Kidney (tissue), 14 donors: ENCODE measurements around the gene OBP2A. TPM values are rescaled to one million over a fixed set of nuclear protein-coding genes. Genes with fewer than 3 reads are reported as not detected.

Experiments used
- DNase-seq, 5 donors: peaks; one replicate each; pipeline ENCODE4 v3.0.0-alpha.2; 2013 to 2020
- FAIRE-seq: peaks from 2 replicates; lab custom pipeline; 2012; peaks lifted over from hg19 to GRCh38; lab: Jason Lieb, UNC
- H3K27ac ChIP-seq, 2 donors: one replicate each; pipeline ENCODE4 v1.7.0; 2013; ENCODE audit warnings: low read depth in 2 of 2, low read length in 2 of 2, inconsistent platforms in 1 of 2
- H3K27me3 ChIP-seq: one replicate; pipeline ENCODE4 v1.7.1; 2013; ENCODE audit warnings: low read length, inconsistent platforms; ENCODE audit not compliant: control insufficient read depth, insufficient read depth
- H3K36me3 ChIP-seq, 3 donors: one replicate each; pipeline versions ENCODE4 v1.7.0 to v1.7.1; 2013; ENCODE audit warnings: low read length in 3 of 3, control low read depth in 1 of 3, inconsistent platforms in 1 of 3; ENCODE audit not compliant: insufficient read depth in 3 of 3, control insufficient read depth in 2 of 3
- H3K4me1 ChIP-seq, 3 donors: one replicate each; pipeline versions ENCODE4 v1.7.0 to v1.7.1; 2013; ENCODE audit warnings: low read length in 3 of 3, inconsistent platforms in 1 of 3, low read depth in 1 of 3; ENCODE audit not compliant: control insufficient read depth in 2 of 3, insufficient read depth in 2 of 3
- H3K4me3 ChIP-seq, 3 donors: one replicate each; pipeline versions ENCODE4 v1.7.0 to v1.8.1; 2013; ENCODE audit warnings: low read length in 3 of 3, control low read depth in 1 of 3, inconsistent platforms in 1 of 3
- H3K9ac ChIP-seq, 3 donors: one replicate each; pipeline versions ENCODE4 v1.7.0 to v1.7.1; 2013; ENCODE audit warnings: low read length in 3 of 3, control low read depth in 1 of 3, inconsistent platforms in 1 of 3
- H3K9me3 ChIP-seq, 3 donors: one replicate each; pipeline versions ENCODE4 v1.7.0 to v1.7.1; 2013; ENCODE audit warnings: low read length in 3 of 3, control low read depth in 1 of 3, inconsistent platforms in 1 of 3; ENCODE audit not compliant: control insufficient read depth in 2 of 3, insufficient read depth in 1 of 3
- intact Hi-C: fragments of 100-400 bp; cut with DNase I; formaldehyde crosslinking; loops from one replicate; pipeline ENCODE4 v1.11.1; 2022
- polyA plus RNA-seq: library from polyadenylated mRNA; stranded (reverse); fragments of 350-450 nt; fragmentation: Illumina TruSeq; extraction: RNeasy Lipid Tissue Mini Kit (QIAGEN cat#74804); gene quantifications from one replicate; pipeline ENCODE4 v1.2.3, GENCODE V29; 2014; ENCODE audit warnings: low read depth, low replicate concordance; ENCODE audit not compliant: insufficient read depth
- total RNA-seq: library from RNA; stranded (reverse); fragmentation: NEBNext Ultra II Directional; extraction: Animal tissue kit (Norgen Biotek cat#: 25700); gene quantifications from one replicate; pipeline ENCODE4 v1.2.1, GENCODE V29; 2021
- TF ChIP-seq, protein P1 (sequence below): IDR thresholded peaks from 3 replicates; pipeline ENCODE4 v1.5.1; 2012; ENCODE audit warnings: mild to moderate bottlenecking, moderate library complexity, borderline replicate concordance; ENCODE audit not compliant: insufficient read depth; ENCODE audit errors: extremely low read depth
- donor health status: control.
- donor health status: control.
- donor health status: control.
- donor health status: control.
- donor health status: control.
- donor health status: DM: yes; HTN: yes; CAD: no.
- donor health status: Normal renal cell carcinoma (clear cell type).

OBP2A gene
- total and polyA plus RNA-seq, 2 donors from 2014 or later: not detected

DNA sequence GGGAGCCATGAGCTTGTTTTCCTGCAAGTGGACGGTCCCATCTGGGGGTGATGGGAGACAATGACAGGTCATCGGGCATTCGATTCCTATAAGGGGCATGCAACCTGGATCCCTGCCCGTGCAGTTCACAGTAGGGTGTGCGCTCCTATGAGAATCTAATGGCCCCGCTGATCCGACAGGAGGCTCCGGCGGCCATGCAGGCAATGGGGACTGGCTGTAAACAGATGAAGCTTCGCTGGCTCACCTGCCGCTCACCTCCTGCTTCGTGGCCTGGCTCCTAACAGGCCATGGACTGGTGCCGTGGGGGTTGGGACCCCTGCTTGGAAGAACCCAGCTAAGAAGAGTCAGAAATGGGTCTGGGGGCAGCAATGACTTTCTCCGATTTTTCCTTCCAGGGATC is 36.6 kb downstream of the OBP2A start:
- no peak overlapping the region for H3K27ac ChIP-seq
- H3K9ac ChIP-seq: no peak overlapping the region
- H3K4me3 ChIP-seq: no peak overlapping the region
- H3K4me1 ChIP-seq: no peaks in the 10 kb centered on the region
- intact Hi-C loops: no loop called here
- no peaks in the 10 kb centered on the region for H3K36me3 ChIP-seq
- DNase-seq (no peak), FAIRE-seq (no peak)
- TF ChIP-seq, protein P1, sequence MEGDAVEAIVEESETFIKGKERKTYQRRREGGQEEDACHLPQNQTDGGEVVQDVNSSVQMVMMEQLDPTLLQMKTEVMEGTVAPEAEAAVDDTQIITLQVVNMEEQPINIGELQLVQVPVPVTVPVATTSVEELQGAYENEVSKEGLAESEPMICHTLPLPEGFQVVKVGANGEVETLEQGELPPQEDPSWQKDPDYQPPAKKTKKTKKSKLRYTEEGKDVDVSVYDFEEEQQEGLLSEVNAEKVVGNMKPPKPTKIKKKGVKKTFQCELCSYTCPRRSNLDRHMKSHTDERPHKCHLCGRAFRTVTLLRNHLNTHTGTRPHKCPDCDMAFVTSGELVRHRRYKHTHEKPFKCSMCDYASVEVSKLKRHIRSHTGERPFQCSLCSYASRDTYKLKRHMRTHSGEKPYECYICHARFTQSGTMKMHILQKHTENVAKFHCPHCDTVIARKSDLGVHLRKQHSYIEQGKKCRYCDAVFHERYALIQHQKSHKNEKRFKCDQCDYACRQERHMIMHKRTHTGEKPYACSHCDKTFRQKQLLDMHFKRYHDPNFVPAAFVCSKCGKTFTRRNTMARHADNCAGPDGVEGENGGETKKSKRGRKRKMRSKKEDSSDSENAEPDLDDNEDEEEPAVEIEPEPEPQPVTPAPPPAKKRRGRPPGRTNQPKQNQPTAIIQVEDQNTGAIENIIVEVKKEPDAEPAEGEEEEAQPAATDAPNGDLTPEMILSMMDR: no peak
- no peaks in the 10 kb centered on the region for H3K27me3 ChIP-seq
- H3K9me3 ChIP-seq: no peaks in the 10 kb centered on the region

DNA sequence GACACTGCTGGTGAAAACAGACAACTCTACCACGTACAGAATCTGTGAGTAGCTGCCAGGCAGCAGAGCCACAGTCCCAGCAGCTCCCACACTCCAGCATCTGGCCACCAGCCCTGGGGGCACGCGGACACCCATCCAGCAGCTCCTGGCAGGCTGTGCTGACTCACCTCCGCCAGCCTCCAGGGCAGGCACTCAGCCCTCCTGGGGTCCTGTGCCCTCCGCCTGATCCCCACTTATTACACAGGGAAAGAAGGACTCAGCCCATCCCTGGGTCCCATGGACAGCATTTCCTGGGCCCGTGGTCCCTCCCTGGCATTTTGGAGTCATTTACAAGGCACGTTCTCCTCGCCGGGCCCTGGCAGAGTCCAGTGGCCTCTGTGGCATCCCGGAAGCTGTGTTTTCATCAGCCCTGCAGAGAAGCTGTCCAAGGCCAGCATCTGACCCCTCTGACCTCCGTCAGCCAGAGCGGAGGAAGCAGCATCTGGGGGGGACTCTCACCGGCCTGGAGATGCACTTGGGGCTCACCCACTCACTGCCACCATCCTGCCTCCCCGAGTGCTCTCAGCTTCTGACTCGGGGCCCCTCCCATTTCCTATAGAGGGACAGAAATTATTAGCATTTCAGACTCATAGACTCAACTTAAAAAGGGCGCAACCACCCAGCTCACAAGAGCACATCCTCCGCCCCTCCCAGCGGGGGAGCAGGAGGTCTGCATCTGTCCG is 37.2 kb downstream of the OBP2A start:
- TF ChIP-seq, protein P1: no peak
- H3K27me3 ChIP-seq: no peaks in the 10 kb centered on the region

DNA sequence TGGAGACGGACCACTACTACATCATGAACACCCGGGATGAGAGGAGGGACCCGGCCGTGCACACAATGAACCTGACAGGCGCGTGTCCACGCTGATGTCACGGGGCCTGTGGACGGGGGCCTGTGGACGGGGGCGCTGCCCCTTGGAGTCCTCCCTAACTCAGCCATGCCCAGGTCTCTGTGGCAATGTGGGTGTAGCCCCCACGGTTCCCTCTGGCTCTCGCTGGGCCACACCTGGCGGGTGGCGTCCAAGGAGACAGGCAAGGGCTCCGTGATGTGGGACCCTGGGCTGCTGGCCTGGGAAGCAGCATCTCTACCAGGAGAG is 37.7 kb downstream of the OBP2A start:
- DNase-seq (no peak), FAIRE-seq (no peak)
- no peaks in the 10 kb centered on the region for H3K9me3 ChIP-seq
- no peaks in the 10 kb centered on the region for H3K4me1 ChIP-seq
- intact Hi-C loops: no loop called here
- no peak overlapping the region for H3K27ac ChIP-seq
- TF ChIP-seq, protein P1: no peak
- H3K36me3 ChIP-seq: no peaks in the 10 kb centered on the region
- no peaks in the 10 kb centered on the region for H3K27me3 ChIP-seq
- H3K9ac ChIP-seq: no peak overlapping the region
- H3K4me3 ChIP-seq: no peak overlapping the region

More for the DNA sequence above, 37.2 kb downstream of the OBP2A start:
- no peak for DNase-seq
- intact Hi-C loops: no loop called here
- Histone ChIP-seq H3K9ac (no peak overlapping the region), H3K4me3 (no peak overlapping the region), H3K4me1 (no peaks in the 10 kb centered on the region), H3K9me3 (no peaks in the 10 kb centered on the region), H3K36me3 (no peaks in the 10 kb centered on the region), H3K27ac (no peak overlapping the region)
- FAIRE-seq: no peak

DNA sequence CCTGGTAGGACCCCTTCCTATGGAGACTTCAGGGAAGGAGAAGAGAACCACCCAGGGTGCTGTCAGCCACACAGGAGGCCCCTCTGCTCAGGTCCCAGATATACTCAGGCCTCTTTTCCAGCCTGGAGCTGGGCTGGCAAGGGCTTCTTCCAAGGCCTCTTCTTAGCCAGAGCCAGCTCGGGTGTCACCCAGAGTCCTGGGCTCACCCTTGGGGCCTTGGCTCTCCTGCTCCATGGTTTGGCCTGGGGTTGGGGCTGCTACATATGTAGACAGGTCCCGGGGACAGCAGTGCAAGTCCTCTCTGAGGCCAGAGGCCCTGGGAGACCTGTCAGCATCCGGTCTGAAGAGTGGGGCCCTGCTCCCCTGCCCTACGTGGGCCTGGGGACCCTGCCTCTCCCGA is 38.4 kb downstream of the OBP2A start:
- DNase-seq: no peak
- no peak for FAIRE-seq
- Histone ChIP-seq H3K4me3 (no peak overlapping the region), H3K9ac (no peak overlapping the region), H3K9me3 (no peaks in the 10 kb centered on the region), H3K27ac (no peak overlapping the region), H3K27me3 (no peaks in the 10 kb centered on the region), H3K36me3 (no peaks in the 10 kb centered on the region), H3K4me1 (no peaks in the 10 kb centered on the region)
- intact Hi-C loops: no loop called here
- TF ChIP-seq, protein P1: no peak
